Measurements from ENCODE around the gene ABCB11.
"Not testable (repeated sequence)": the region's sequence is repeated elsewhere in the genome, so short reads cannot be mapped to it uniquely, and the experiment has no call there.

The ABCB11 gene

GRCh38 chr2:169071455-169071854, 40.3 kb upstream of the ABCB11 start:
- TF ChIP-seq CTCF (IDR thresholded peaks at IDR 0.05) = no peak
- Histone ChIP-seq H3K4me3 (no peak overlapping the region), H3K27ac (no peak overlapping the region)
- DNase-seq (ENCODE audit: low spot score) = no peak

GRCh38 chr2:169069833-169070232, 38.7 kb upstream of the ABCB11 start:
- Histone ChIP-seq H3K27ac (no peak overlapping the region), H3K4me3 (no peak overlapping the region)
- TF ChIP-seq CTCF (IDR thresholded peaks at IDR 0.05) = no peak
- no peak for DNase-seq (ENCODE audit: low spot score)

DNA sequence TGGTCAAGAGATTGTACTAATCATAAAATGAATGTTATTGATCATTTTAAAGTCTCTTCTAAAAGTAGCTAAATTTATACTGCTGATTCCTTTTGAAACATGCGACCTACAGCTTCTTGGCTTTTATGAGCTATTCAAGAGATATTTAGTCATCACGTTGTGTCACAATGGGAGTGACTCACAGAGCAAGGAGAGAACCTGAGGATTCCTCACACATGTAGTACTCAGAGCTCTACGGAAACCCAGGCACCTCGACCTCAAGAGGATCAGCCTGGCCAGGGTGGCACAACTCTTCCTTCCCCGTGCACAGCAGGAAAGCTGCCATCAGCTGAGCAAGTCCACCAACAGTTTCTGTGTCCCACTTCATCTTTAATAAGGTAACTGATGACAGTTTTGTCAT, 38.2 kb upstream of the ABCB11 start, which contains the start of gene DHRS9:
TSS of gene DHRS9 (plus strand) at position 223 of the 400 bp plus-strand sequence. CDS start 12,019 bp downstream, outside the sequence.
- Histone ChIP-seq H3K27ac (no peak within 1 kb of the TSS), H3K4me3 (no peak within 1 kb of the TSS)
- no peak for DNase-seq (ENCODE audit: low spot score)
- TF ChIP-seq CTCF (IDR thresholded peaks at IDR 0.05) = no peak

DNA sequence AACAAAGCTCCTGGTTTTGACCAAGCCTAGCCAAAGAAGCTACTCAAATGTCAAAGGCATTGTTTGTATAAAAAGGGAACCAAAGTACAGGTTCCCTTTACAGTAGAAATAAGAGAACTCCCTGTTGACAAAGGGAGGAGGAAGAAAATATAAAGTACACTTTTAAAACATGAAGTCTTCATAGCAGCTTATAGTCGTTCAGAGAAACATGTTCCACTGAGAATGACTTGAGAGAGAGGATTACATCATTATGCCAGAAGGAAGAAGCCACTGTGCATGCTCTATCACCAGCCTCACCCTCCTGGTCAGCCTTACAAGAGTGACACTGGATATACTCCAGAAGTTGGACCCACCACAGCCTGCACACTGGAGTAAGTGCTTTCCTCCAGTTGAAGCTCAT, 35.8 kb upstream of the ABCB11 start:
- Histone ChIP-seq H3K27ac (no peak overlapping the region), H3K4me3 (no peak overlapping the region)
- DNase-seq (ENCODE audit: low spot score) = no peak
- TF ChIP-seq CTCF (IDR thresholded peaks at IDR 0.05) = no peak

GRCh38 chr2:169065864-169066517, 34.9 kb upstream of the ABCB11 start:
- no peak overlapping the region for H3K27ac ChIP-seq
- no peak overlapping the region for H3K4me3 ChIP-seq
- no peak for TF ChIP-seq CTCF (IDR thresholded peaks at IDR 0.05)
- DNase-seq (ENCODE audit: low spot score) = no peak

DNA sequence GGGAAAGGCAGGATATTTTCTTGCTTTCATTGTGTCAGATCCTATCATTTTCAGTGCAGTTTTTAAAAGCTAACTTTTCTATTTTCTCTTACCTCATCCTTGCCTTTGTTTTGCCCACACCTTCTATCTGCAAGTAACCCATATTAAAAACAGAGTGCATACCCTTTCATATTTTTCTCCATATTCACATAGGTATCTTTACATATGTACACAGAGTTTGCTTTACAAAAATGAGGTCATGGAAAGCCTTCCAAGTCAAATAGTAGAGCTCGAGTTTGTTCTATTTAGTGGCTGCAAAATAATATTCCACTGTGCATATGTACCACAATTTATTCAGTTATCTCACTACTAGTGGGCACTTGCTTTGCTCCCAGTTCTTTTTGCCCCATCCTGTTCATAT, 34.3 kb upstream of the ABCB11 start:
- no peak for TF ChIP-seq CTCF (IDR thresholded peaks at IDR 0.05)
- Histone ChIP-seq H3K27ac (no peak overlapping the region), H3K4me3 (no peak overlapping the region)
- no peak for DNase-seq (ENCODE audit: low spot score)

- not testable (repeated sequence) for DNase-seq (ENCODE audit: low spot score); H3K4me3 ChIP-seq; H3K27ac ChIP-seq
These were observed 33.1 kb upstream of the ABCB11 start for GRCh38 chr2:169064199-169064598.

- not testable (repeated sequence) for DNase-seq (ENCODE audit: low spot score); H3K27ac ChIP-seq; H3K4me3 ChIP-seq
These were observed 23.5 kb upstream of the ABCB11 start for GRCh38 chr2:169054575-169054974.

Data from coronary artery (tissue), 2 donors.